ENCODE results near the gene SATB2. TPM values are rescaled to one million over a fixed set of nuclear protein-coding genes. Genes with fewer than 3 reads are reported as not detected.
A peak's percentile ranks its signal among the peaks of the same experiment; 100 is the strongest.

SATB2 gene
- total and polyA plus RNA-seq, 2 experiments from 2014 or later: 3.0 to 9.9 TPM

DNA sequence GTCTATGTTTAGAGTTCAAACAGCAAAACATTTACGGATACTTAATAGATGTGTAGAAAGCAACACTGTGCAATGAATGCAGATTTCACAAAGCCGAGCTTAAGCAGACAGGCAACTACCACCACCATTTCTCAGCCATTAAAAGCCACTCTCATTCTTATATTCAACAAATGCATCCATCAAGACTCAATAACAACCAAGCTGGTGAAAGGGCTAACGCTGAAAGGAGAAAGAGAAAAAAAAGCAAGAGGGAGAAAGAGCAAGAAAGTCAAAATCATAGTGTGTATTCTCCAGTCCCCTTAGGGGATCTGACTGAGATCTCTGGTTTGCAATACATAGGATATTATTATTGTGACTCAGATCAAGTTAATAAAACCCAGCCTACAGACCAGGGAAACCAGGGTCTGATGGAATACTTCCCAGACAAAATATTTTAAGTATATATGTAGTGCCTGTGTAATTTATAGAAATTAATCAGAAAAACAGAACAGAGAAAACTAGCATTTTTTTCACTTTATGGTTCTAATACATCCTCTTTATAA lies 14.1 kb downstream of the SATB2 start:
- Histone ChIP-seq H3K4me3 (no peak overlapping the region), H3K27ac (no peak overlapping the region), H3K36me3 (ENCODE audit: low read depth) (no peaks in the 10 kb centered on the region), H3K79me2 (ENCODE audit: insufficient read depth) (peaks cover 87% of the 10 kb centered on the region), H3K4me1 (ENCODE audit: insufficient read depth) (peaks cover 24% of the 10 kb centered on the region), H4K20me1 (ENCODE audit: insufficient read depth) (no peaks in the 10 kb centered on the region), H2AFZ (no peak overlapping the region), H3F3A (ENCODE audit: insufficient read depth) (peaks cover 7% of the 10 kb centered on the region), H3K9ac (no peak overlapping the region), H3K4me2 (ENCODE audit: unreplicated experiment) (peak overlapping the region; percentile 41), H3K9me3 (ENCODE audit: low read depth) (no peaks in the 10 kb centered on the region), H3K27me3 (replicated peaks; ENCODE audit: insufficient read depth) (no peaks in the 10 kb centered on the region), H3K9me2 (ENCODE audit: insufficient read depth) (no peaks in the 10 kb centered on the region)
- no peak for TF ChIP-seq EZH2 (IDR thresholded peaks at IDR 0.05; ENCODE audit: insufficient read depth, poor library complexity, severe bottlenecking)
- TF ChIP-seq EZH2phosphoT487 (IDR thresholded peaks at IDR 0.05; ENCODE audit: insufficient read depth, low read depth): no peak
- 92 to 93% methylated on average over 3 of the region's 3 CpGs for WGBS, 2 experiments (ENCODE audit: low coverage in 1 of 2, low lambda C conversion rate in 2 of 2, missing lambda C conversion rate in 2 of 2)
- DNase-seq: peak; percentile 71
- in situ Hi-C loops (cut with MboI): no loop called here

DNA sequence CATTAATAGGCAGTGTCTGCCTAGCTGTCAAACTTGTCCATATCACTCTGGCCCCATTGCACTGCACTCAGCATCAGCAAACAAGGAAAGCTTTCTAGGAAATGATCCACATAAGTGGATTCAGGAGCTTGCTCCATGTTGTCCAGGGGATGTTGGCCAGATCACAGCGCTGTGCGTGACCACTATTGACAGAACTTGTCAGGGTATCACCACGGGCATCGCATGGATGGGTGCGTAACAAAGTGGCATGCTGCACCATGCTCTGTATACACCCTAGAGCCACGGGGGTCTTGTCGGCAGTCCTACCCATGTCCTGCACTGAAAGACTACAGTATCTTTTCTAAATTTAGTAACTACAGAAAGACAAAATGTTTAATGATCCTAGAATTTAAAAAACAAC lies 15.6 kb downstream of the SATB2 start:
- in situ Hi-C loops (cut with MboI): no loop called here
- H3K9me2 ChIP-seq (ENCODE audit: insufficient read depth): no peaks in the 10 kb centered on the region
- peaks cover 24% of the 10 kb centered on the region for H3K4me1 ChIP-seq (ENCODE audit: insufficient read depth)
- H3K9me3 ChIP-seq (ENCODE audit: low read depth): no peaks in the 10 kb centered on the region
- no peaks in the 10 kb centered on the region for H3K27me3 ChIP-seq (replicated peaks; ENCODE audit: insufficient read depth)
- no peak overlapping the region for H3K27ac ChIP-seq
- H3K9ac ChIP-seq: no peak overlapping the region
- H3K4me3 ChIP-seq: no peak overlapping the region
- no peak overlapping the region for H2AFZ ChIP-seq
- peaks cover 7% of the 10 kb centered on the region for H3F3A ChIP-seq (ENCODE audit: insufficient read depth)
- WGBS, 2 experiments (ENCODE audit: low coverage in 1 of 2, low lambda C conversion rate in 2 of 2, missing lambda C conversion rate in 2 of 2): 98 to 99% methylated on average over 7 of the region's 7 CpGs
- H4K20me1 ChIP-seq (ENCODE audit: insufficient read depth): no peaks in the 10 kb centered on the region
- DNase-seq: no peak
- TF ChIP-seq EZH2phosphoT487 (IDR thresholded peaks at IDR 0.05; ENCODE audit: insufficient read depth, low read depth) (no peak), EZH2 (IDR thresholded peaks at IDR 0.05; ENCODE audit: insufficient read depth, poor library complexity, severe bottlenecking) (no peak)
- peaks cover 85% of the 10 kb centered on the region for H3K79me2 ChIP-seq (ENCODE audit: insufficient read depth)
- H3K36me3 ChIP-seq (ENCODE audit: low read depth): peaks cover 5% of the 10 kb centered on the region; the same call in 1 of the 2 replicates
- no peak overlapping the region for H3K4me2 ChIP-seq (ENCODE audit: unreplicated experiment)

DNA sequence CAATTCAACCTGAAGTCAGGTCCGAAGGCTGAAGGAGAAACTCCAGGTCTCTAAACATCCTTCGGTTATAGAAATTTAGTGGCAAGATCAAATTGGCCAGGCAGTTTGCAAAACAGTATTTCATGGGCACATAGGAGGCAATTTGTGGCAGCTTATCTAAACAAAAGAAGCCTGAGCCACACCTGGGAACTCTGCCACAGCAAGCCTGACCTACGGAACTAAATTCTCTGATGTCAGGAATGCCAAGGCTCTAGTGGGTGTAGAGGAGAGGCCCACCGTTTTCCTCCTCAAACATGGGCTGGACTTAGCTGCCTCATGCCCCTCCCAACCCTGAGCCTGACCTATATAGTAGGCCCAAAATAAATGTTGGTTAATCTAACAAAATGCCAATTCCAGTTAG lies 16.0 kb downstream of the SATB2 start:
- DNase-seq: no peak
- Histone ChIP-seq H3K36me3 (ENCODE audit: low read depth) (peaks cover 6% of the 10 kb centered on the region; the same call in 1 of the 2 replicates), H3K4me2 (ENCODE audit: unreplicated experiment) (no peak overlapping the region), H3K4me3 (no peak overlapping the region), H2AFZ (no peak overlapping the region), H3K27me3 (replicated peaks; ENCODE audit: insufficient read depth) (no peaks in the 10 kb centered on the region), H4K20me1 (ENCODE audit: insufficient read depth) (no peaks in the 10 kb centered on the region), H3F3A (ENCODE audit: insufficient read depth) (peaks cover 7% of the 10 kb centered on the region), H3K79me2 (ENCODE audit: insufficient read depth) (peaks cover 85% of the 10 kb centered on the region), H3K9me3 (ENCODE audit: low read depth) (no peaks in the 10 kb centered on the region), H3K9me2 (ENCODE audit: insufficient read depth) (no peaks in the 10 kb centered on the region), H3K9ac (no peak overlapping the region), H3K4me1 (ENCODE audit: insufficient read depth) (peaks cover 24% of the 10 kb centered on the region), H3K27ac (no peak overlapping the region)
- TF ChIP-seq EZH2 (IDR thresholded peaks at IDR 0.05; ENCODE audit: insufficient read depth, poor library complexity, severe bottlenecking) (no peak), EZH2phosphoT487 (IDR thresholded peaks at IDR 0.05; ENCODE audit: insufficient read depth, low read depth) (no peak)
- WGBS, 2 experiments (ENCODE audit: low coverage in 1 of 2, low lambda C conversion rate in 2 of 2, missing lambda C conversion rate in 2 of 2): 97 to 99% methylated on average over 4 of the region's 4 CpGs
- in situ Hi-C loops (cut with MboI): no loop called here

DNA sequence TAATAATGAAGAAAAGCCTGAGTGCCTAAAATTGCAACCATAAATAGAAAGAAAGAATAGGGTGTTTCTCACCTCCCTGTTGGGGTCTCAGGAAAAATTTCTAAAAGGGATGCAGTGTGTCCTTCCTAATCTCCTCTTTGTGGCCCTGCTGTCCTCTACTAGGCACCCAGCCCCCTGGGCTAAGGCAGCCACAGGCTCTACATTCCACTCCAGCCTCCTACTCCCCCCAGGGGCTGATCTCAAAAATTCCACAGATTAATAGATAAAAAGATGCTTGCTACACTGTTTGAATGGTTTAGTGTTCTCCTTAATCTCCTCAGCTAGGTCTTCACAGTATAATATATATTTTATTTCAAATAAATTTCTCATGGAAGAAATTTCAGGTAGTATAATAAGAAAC lies 17.6 kb downstream of the SATB2 start:
- no peaks in the 10 kb centered on the region for H3K9me3 ChIP-seq (ENCODE audit: low read depth)
- no peaks in the 10 kb centered on the region for H3K9me2 ChIP-seq (ENCODE audit: insufficient read depth)
- in situ Hi-C loops (cut with MboI): no loop called here
- no peak overlapping the region for H3K9ac ChIP-seq
- H3K79me2 ChIP-seq (ENCODE audit: insufficient read depth): peaks cover 88% of the 10 kb centered on the region
- DNase-seq: no peak
- H3K27me3 ChIP-seq (replicated peaks; ENCODE audit: insufficient read depth): no peaks in the 10 kb centered on the region
- H4K20me1 ChIP-seq (ENCODE audit: insufficient read depth): no peaks in the 10 kb centered on the region
- H3K27ac ChIP-seq: no peak overlapping the region
- TF ChIP-seq EZH2phosphoT487 (IDR thresholded peaks at IDR 0.05; ENCODE audit: insufficient read depth, low read depth): no peak
- no peak for TF ChIP-seq EZH2 (IDR thresholded peaks at IDR 0.05; ENCODE audit: insufficient read depth, poor library complexity, severe bottlenecking)
- no peak overlapping the region for H2AFZ ChIP-seq
- H3K4me2 ChIP-seq (ENCODE audit: unreplicated experiment): no peak overlapping the region
- peaks cover 24% of the 10 kb centered on the region for H3K4me1 ChIP-seq (ENCODE audit: insufficient read depth)
- peaks cover 6% of the 10 kb centered on the region for H3K36me3 ChIP-seq (ENCODE audit: low read depth)
- H3K4me3 ChIP-seq: no peak overlapping the region
- peaks cover 4% of the 10 kb centered on the region; the same call in 1 of the 2 replicates for H3F3A ChIP-seq (ENCODE audit: insufficient read depth)

DNA sequence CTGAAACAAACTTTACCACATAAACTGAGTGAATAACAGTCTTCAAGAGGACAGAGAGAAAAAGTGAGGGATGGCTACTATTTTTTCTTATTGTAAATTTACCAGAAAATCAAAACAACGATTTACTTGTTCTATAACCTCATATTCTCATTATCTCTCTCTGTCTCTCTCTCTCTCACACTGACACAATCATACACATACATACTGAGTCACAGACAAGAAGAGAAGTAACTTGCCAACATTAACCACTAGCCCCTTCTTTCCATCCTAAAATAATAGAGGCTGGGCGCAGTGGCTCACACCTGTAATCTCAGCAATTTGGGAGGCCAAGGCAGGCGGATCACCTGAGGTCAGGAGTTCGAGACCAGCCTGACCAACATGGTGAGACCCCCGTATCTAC lies 18.2 kb downstream of the SATB2 start:
- Histone ChIP-seq H4K20me1 (ENCODE audit: insufficient read depth) (no peaks in the 10 kb centered on the region), H3K9me2 (ENCODE audit: insufficient read depth) (no peaks in the 10 kb centered on the region), H3K36me3 (ENCODE audit: low read depth) (peaks cover 6% of the 10 kb centered on the region), H3K27me3 (replicated peaks; ENCODE audit: insufficient read depth) (no peaks in the 10 kb centered on the region), H3K79me2 (ENCODE audit: insufficient read depth) (peaks cover 85% of the 10 kb centered on the region), H3K27ac (no peak overlapping the region), H3K4me1 (ENCODE audit: insufficient read depth) (peaks cover 24% of the 10 kb centered on the region), H3K9me3 (ENCODE audit: low read depth) (no peaks in the 10 kb centered on the region), H3F3A (ENCODE audit: insufficient read depth) (peaks cover 4% of the 10 kb centered on the region; the same call in 1 of the 2 replicates), H3K4me2 (ENCODE audit: unreplicated experiment) (no peak overlapping the region), H3K4me3 (no peak overlapping the region), H2AFZ (no peak overlapping the region), H3K9ac (no peak overlapping the region)
- DNase-seq: no peak
- no peak for TF ChIP-seq EZH2 (IDR thresholded peaks at IDR 0.05; ENCODE audit: insufficient read depth, poor library complexity, severe bottlenecking)
- TF ChIP-seq EZH2phosphoT487 (IDR thresholded peaks at IDR 0.05; ENCODE audit: insufficient read depth, low read depth): no peak
- in situ Hi-C loops (cut with MboI): no loop called here
- 98 to 100% methylated on average over 5 of the region's 5 CpGs for WGBS, 2 experiments (ENCODE audit: low coverage in 1 of 2, low lambda C conversion rate in 2 of 2, missing lambda C conversion rate in 2 of 2)

Measured in GM23248 (cell line).